ENCODE results near the gene FBN1. TPM values are rescaled to one million over a fixed set of nuclear protein-coding genes. Genes with fewer than 3 reads are reported as not detected.

FBN1 gene
- total RNA-seq, 1 experiment from 2014 or later = 5.2 TPM

- TF ChIP-seq ZBTB43 (CRISPR knock-in tag; IDR thresholded peaks at IDR 0.05) (no peak), ATF1 (CRISPR knock-in tag; IDR thresholded peaks at IDR 0.05) (no peak), SMAD3 (CRISPR knock-in tag; IDR thresholded peaks at IDR 0.05; ENCODE audit: borderline replicate concordance) (no peak), ZNF138 (CRISPR knock-in tag; conservative IDR thresholded peaks at IDR 0.05) (no peak), ZNF671 (CRISPR knock-in tag; IDR thresholded peaks at IDR 0.05) (no peak)
Measured at GRCh38 chr15:48516121-48516520, 129.4 kb downstream of the FBN1 start (continued).

GRCh38 chr15:48515500-48515899 is 130.0 kb downstream of the FBN1 start:
- POLR2A ChIA-PET = no interaction called here
- H3K9me3 Mint-ChIP-seq = peaks cover 3% of the 10 kb centered on the region
- CTCF ChIA-PET = no interaction called here
- no peak for ATAC-seq
- TF ChIP-seq IRF1 (CRISPR knock-in tag; IDR thresholded peaks at IDR 0.05) (no peak), NR3C1 (CRISPR knock-in tag; conservative IDR thresholded peaks at IDR 0.05; ENCODE audit: low read depth) (no peak), CDX4 (CRISPR knock-in tag; IDR thresholded peaks at IDR 0.05; ENCODE audit: borderline replicate concordance) (no peak), ERG (CRISPR knock-in tag; IDR thresholded peaks at IDR 0.05) (no peak), ZNF263 (CRISPR knock-in tag; IDR thresholded peaks at IDR 0.05; ENCODE audit: low read depth) (no peak), ZNF232 (CRISPR knock-in tag; IDR thresholded peaks at IDR 0.05) (no peak), MYBL2 (CRISPR knock-in tag; IDR thresholded peaks at IDR 0.05) (no peak), PRDM15 (CRISPR knock-in tag; IDR thresholded peaks at IDR 0.05) (no peak), EMX1 (CRISPR knock-in tag; IDR thresholded peaks at IDR 0.05) (no peak), ZNF416 (CRISPR knock-in tag; IDR thresholded peaks at IDR 0.05) (no peak), ATF2 (CRISPR knock-in tag; IDR thresholded peaks at IDR 0.05; ENCODE audit: borderline replicate concordance, low read depth) (no peak), SMAD4 (CRISPR knock-in tag; IDR thresholded peaks at IDR 0.05) (no peak), ZNF317 (CRISPR knock-in tag; IDR thresholded peaks at IDR 0.05; ENCODE audit: borderline replicate concordance, low read depth) (no peak), MAX (CRISPR knock-in tag; IDR thresholded peaks at IDR 0.05) (no peak), ETV6 (CRISPR knock-in tag; IDR thresholded peaks at IDR 0.05) (no peak), HMGA2 (CRISPR knock-in tag; IDR thresholded peaks at IDR 0.05) (no peak), PRRX2 (CRISPR knock-in tag; IDR thresholded peaks at IDR 0.05) (no peak), FOXJ3 (CRISPR knock-in tag; IDR thresholded peaks at IDR 0.05; ENCODE audit: borderline replicate concordance) (no peak), GTF2I (CRISPR knock-in tag; conservative IDR thresholded peaks at IDR 0.05) (no peak)
- H3K4me3 Mint-ChIP-seq = no peak overlapping the region
- H3K27ac Mint-ChIP-seq = no peak overlapping the region
- no peak for DNase-seq (ENCODE audit: low spot score)
- peaks cover 5% of the 10 kb centered on the region for H3K4me1 Mint-ChIP-seq
- H3K36me3 Mint-ChIP-seq = no peaks in the 10 kb centered on the region
- no peaks in the 10 kb centered on the region for H3K27me3 Mint-ChIP-seq (ENCODE audit: low read depth)

Measured in WTC11 (cell line).